Loucy (cell line): Measurements from ENCODE around the gene SAA1.

Source experiments
- EZH2phosphoT487 ChIP-seq: fragments of 200-600 bp; IDR thresholded peaks from 2 replicates; pipeline ENCODE4 v1.6.1; 2018; ENCODE audit warnings: antibody characterized with exemption, mild to moderate bottlenecking, moderate library complexity, borderline replicate concordance
- TF ChIP-seq, protein P1 (sequence below): fragments of 200-600 bp; sonication (generic); conservative IDR thresholded peaks from 2 replicates; pipeline ENCODE4 v1.5.1; 2014; ENCODE audit warnings: mild to moderate bottlenecking, antibody characterized with exemption, low read length

DNA sequence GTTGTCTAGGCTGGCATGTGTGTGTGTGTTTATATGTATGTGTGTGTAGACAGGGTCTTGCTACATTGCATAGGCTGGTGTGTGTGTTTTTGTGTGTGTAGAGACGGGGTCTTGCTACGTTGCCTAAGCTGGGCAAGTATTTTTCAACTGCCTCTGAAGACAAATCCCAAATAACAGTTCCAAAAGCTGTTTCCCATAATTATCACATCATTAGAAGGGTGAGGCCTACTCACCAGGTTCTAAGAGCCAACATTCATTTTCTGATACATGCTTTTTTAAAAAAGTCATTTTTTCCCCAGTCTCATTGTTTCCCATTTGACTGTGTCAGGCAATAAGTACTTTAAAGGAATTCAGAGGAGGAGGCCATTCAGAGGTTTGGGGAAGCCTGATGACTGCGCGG, 22.8 kb downstream of the SAA1 start:
- TF ChIP-seq, protein P1, sequence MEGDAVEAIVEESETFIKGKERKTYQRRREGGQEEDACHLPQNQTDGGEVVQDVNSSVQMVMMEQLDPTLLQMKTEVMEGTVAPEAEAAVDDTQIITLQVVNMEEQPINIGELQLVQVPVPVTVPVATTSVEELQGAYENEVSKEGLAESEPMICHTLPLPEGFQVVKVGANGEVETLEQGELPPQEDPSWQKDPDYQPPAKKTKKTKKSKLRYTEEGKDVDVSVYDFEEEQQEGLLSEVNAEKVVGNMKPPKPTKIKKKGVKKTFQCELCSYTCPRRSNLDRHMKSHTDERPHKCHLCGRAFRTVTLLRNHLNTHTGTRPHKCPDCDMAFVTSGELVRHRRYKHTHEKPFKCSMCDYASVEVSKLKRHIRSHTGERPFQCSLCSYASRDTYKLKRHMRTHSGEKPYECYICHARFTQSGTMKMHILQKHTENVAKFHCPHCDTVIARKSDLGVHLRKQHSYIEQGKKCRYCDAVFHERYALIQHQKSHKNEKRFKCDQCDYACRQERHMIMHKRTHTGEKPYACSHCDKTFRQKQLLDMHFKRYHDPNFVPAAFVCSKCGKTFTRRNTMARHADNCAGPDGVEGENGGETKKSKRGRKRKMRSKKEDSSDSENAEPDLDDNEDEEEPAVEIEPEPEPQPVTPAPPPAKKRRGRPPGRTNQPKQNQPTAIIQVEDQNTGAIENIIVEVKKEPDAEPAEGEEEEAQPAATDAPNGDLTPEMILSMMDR: no peak
- TF ChIP-seq EZH2phosphoT487: no peak
